ENCODE measurements around the gene PTS. TPM values are rescaled to one million over a fixed set of nuclear protein-coding genes. Genes with fewer than 3 reads are reported as not detected.

PTS gene
- total and polyA plus RNA-seq, 9 of the 15 experiments (the other 6 are each of a cell fraction or from before 2014, with no cell fraction given) = 27.1 to 72.7 (median 41.1) TPM

GRCh38 chr11:112219476-112220232 lies 6.6 kb upstream of the PTS start (continued):
- TF ChIP-seq MLX (CRISPR knock-in tag; conservative IDR thresholded peaks at IDR 0.05) = no peak
- TF ChIP-seq ZNF445 (CRISPR knock-in tag; IDR thresholded peaks at IDR 0.05; ENCODE audit: low read depth) = no peak
- TF ChIP-seq REST (IDR thresholded peaks at IDR 0.05; ENCODE audit: borderline replicate concordance) = peak; percentile 92
- no peak for TF ChIP-seq REST (CRISPR knock-in tag; IDR thresholded peaks at IDR 0.05; ENCODE audit: low read depth)
- no peak for TF ChIP-seq ZSCAN32 (CRISPR knock-in tag; IDR thresholded peaks at IDR 0.05)
- peak; percentile 67; the same call in 1 of the 2 replicates for TF ChIP-seq HDGF (IDR thresholded peaks at IDR 0.05)
- peak; percentile 80; the same call in 1 of the 2 replicates for TF ChIP-seq CC2D1A (IDR thresholded peaks at IDR 0.05)
- TF ChIP-seq RFX1 (IDR thresholded peaks at IDR 0.05) = no peak
- TF ChIP-seq NEUROD1 (IDR thresholded peaks at IDR 0.05; ENCODE audit: borderline replicate concordance, low read depth, low read length, partially characterized antibody) = peak; percentile 28
- peak; percentile 79 for TF ChIP-seq SMC3 (conservative IDR thresholded peaks at IDR 0.05; ENCODE audit: insufficient read depth, low read depth, low read length)
- no peak for TF ChIP-seq MAFG (tag; conservative IDR thresholded peaks at IDR 0.05)
- TF ChIP-seq SMAD3 (CRISPR knock-in tag; conservative IDR thresholded peaks at IDR 0.05) = 0 out of 2 replicates have a peak, but pooled peaks have one; percentile 10
- TF ChIP-seq JUN (IDR thresholded peaks at IDR 0.05; ENCODE audit: borderline replicate concordance, low read depth, low read length) = no peak
- no peak for TF ChIP-seq JUN (CRISPR knock-in tag; IDR thresholded peaks at IDR 0.05; ENCODE audit: borderline replicate concordance)
- peak; percentile 91 for TF ChIP-seq DEAF1 (CRISPR knock-in tag; IDR thresholded peaks at IDR 0.05)
- 0 out of 2 replicates have a peak, but pooled peaks have one; percentile 26 for TF ChIP-seq CREM (IDR thresholded peaks at IDR 0.05; ENCODE audit: low read depth)

Data from K562 (cell line).